Fibroblast of lung (primary cell): Measurements from ENCODE around the gene IDNK.

Experiments
- CTCF ChIP-seq, 2 donors: IDR thresholded peaks in 1 of 2; conservative IDR thresholded peaks in 1 of 2; 1 replicate in 1 of 2; 2 replicates in 1 of 2; pipeline ENCODE4 v1.5.1; 2011 to 2012; ENCODE audit warnings: low read length in 2 of 2, control low read depth in 1 of 2, inconsistent platforms in 1 of 2, low read depth in 1 of 2, mild to moderate bottlenecking in 1 of 2
- EZH2 ChIP-seq: IDR thresholded peaks from 2 replicates; pipeline ENCODE4 v1.5.1; 2012; ENCODE audit warnings: low read length, control low read depth, mild to moderate bottlenecking; ENCODE audit errors: missing control alignments

GRCh38 chr9:83675466-83675865, 52.5 kb downstream of the IDNK start:
- no peak for TF ChIP-seq CTCF (conservative IDR thresholded peaks at IDR 0.05 in 1 of 2, IDR thresholded peaks at IDR 0.05 in 1 of 2; ENCODE audit: low read depth in 1 of 2, low read length in 2 of 2)
- no peak for TF ChIP-seq EZH2
